GM12878 (cell line): ENCODE results near the gene FRMD3. TPM values are rescaled to one million over a fixed set of nuclear protein-coding genes. Genes with fewer than 3 reads are reported as not detected.

Source experiments
- E2F8 ChIP-seq: fragments of 450-650 bp; IDR thresholded peaks from 2 replicates; pipeline ENCODE4 v1.6.1; 2018; ENCODE audit warnings: mild to moderate bottlenecking, low read depth, moderate library complexity; ENCODE audit not compliant: partially characterized antibody
- PKNOX1 ChIP-seq: fragments of 450-650 bp; IDR thresholded peaks from 2 replicates; pipeline ENCODE4 v1.6.1; 2016; ENCODE audit warnings: mild to moderate bottlenecking
- POLR2AphosphoS2 ChIP-seq: IDR thresholded peaks from 2 replicates; pipeline ENCODE4 v1.6.1; 2011; ENCODE audit warnings: low read depth, mild to moderate bottlenecking, low read length, improper control_type of control experiment, moderate library complexity
- RB1 ChIP-seq: fragments of 450-650 bp; formaldehyde crosslinking; IDR thresholded peaks from 2 replicates; pipeline ENCODE4 v1.6.1; 2017; ENCODE audit warnings: mild to moderate bottlenecking, borderline replicate concordance
- RUNX3 ChIP-seq: IDR thresholded peaks from 2 replicates; pipeline ENCODE4 v1.6.1; 2012; ENCODE audit warnings: low read length, inconsistent platforms
- SIX5 ChIP-seq: IDR thresholded peaks from 2 replicates; pipeline ENCODE4 v1.6.1; 2011; ENCODE audit warnings: mild to moderate bottlenecking, low read depth, low read length, moderate library complexity; ENCODE audit not compliant: severe bottlenecking
- SKIL ChIP-seq: fragments of 450-650 bp; IDR thresholded peaks from 2 replicates; pipeline ENCODE4 v1.6.1; 2017; ENCODE audit warnings: mild to moderate bottlenecking, low read depth, inconsistent platforms; ENCODE audit not compliant: poor library complexity, severe bottlenecking
- SRF ChIP-seq, 2 experiments: IDR thresholded peaks; 2 replicates each; pipeline ENCODE4 v1.6.1; 2011; ENCODE audit warnings: low read depth in 2 of 2, low read length in 2 of 2, mild to moderate bottlenecking in 1 of 2, moderate library complexity in 1 of 2
- YY1 ChIP-seq: IDR thresholded peaks from 2 replicates; pipeline ENCODE4 v1.6.1; 2011; ENCODE audit warnings: low read depth, mild to moderate bottlenecking, low read length
- polyA plus RNA-seq, 11 experiments: library from polyadenylated mRNA; depleted of rRNA in 4 of 11; unstranded in 6 of 11; stranded (reverse) in 5 of 11; fragments of >200 nt; fragmentation: Nextera tagmentation in 4 of 11; fragmentation: Illumina TruSeq in 1 of 11; extraction: Ambion mirVana in 4 of 11; extraction: Trizol in 1 of 11; gene quantifications; 1 replicate in 1 of 11; 2 replicates in 10 of 11; pipeline versions ENCODE4 v1.2.1 to v1.2.3, GENCODE V29; 2011 to 2016; ENCODE audit warnings: inconsistent platforms in 2 of 11, missing spikeins in 2 of 11, low read depth in 1 of 11
- total RNA-seq, 4 experiments: library from RNA; depleted of rRNA in 3 of 4; stranded (reverse); fragments of >200 nt in 3 of 4; fragmentation: Illumina TruSeq in 1 of 4; extraction: Trizol in 1 of 4; gene quantifications; 2 replicates each; pipeline versions ENCODE4 v1.2.1 to v1.2.3, GENCODE V29; 2013 to 2021
- TF ChIP-seq, protein P1 (sequence below): fragments of 150-350 bp; IDR thresholded peaks from 2 replicates; pipeline ENCODE4 v1.6.1; 2016; ENCODE audit warnings: low read depth, low read length

FRMD3 gene
- total and polyA plus RNA-seq, 10 of the 15 experiments (the other 5 are each of a cell fraction or from before 2014, with no cell fraction given) = 0.04 to 0.68 (median 0.21) TPM; not detected in 1

GRCh38 chr9:83342006-83342405, 196.2 kb downstream of the FRMD3 start (continued):
- TF ChIP-seq SKIL = no peak
- TF ChIP-seq RUNX3 = no peak
- TF ChIP-seq, protein P1, sequence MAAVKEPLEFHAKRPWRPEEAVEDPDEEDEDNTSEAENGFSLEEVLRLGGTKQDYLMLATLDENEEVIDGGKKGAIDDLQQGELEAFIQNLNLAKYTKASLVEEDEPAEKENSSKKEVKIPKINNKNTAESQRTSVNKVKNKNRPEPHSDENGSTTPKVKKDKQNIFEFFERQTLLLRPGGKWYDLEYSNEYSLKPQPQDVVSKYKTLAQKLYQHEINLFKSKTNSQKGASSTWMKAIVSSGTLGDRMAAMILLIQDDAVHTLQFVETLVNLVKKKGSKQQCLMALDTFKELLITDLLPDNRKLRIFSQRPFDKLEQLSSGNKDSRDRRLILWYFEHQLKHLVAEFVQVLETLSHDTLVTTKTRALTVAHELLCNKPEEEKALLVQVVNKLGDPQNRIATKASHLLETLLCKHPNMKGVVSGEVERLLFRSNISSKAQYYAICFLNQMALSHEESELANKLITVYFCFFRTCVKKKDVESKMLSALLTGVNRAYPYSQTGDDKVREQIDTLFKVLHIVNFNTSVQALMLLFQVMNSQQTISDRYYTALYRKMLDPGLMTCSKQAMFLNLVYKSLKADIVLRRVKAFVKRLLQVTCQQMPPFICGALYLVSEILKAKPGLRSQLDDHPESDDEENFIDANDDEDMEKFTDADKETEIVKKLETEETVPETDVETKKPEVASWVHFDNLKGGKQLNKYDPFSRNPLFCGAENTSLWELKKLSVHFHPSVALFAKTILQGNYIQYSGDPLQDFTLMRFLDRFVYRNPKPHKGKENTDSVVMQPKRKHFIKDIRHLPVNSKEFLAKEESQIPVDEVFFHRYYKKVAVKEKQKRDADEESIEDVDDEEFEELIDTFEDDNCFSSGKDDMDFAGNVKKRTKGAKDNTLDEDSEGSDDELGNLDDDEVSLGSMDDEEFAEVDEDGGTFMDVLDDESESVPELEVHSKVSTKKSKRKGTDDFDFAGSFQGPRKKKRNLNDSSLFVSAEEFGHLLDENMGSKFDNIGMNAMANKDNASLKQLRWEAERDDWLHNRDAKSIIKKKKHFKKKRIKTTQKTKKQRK = no peak
- TF ChIP-seq SIX5 = no peak
- no peak for TF ChIP-seq POLR2AphosphoS2
- no peak for TF ChIP-seq E2F8
- no peak for TF ChIP-seq YY1
- no peak for TF ChIP-seq SRF (IDR thresholded peaks at IDR 0.05; ENCODE audit: low read depth in 2 of 2, low read length in 2 of 2)
- TF ChIP-seq PKNOX1 = no peak
- no peak for TF ChIP-seq RB1
